ENCODE data around the gene UBE2J2. TPM values are rescaled to one million over a fixed set of nuclear protein-coding genes. Genes with fewer than 3 reads are reported as not detected.

The UBE2J2 gene
- total RNA-seq, 1 donor from 2014 or later = 65.1 TPM

GRCh38 chr1:1225238-1225845 is 48.3 kb downstream of the UBE2J2 start:
- Mint-ChIP-seq H3K4me3 (ENCODE audit: unreplicated experiment) (no peak overlapping the region), H3K36me3 (ENCODE audit: unreplicated experiment) (peaks cover 30% of the 10 kb centered on the region), H3K9me3 (ENCODE audit: unreplicated experiment) (no peaks in the 10 kb centered on the region), H3K4me1 (ENCODE audit: unreplicated experiment) (peaks cover 9% of the 10 kb centered on the region), H3K27me3 (ENCODE audit: unreplicated experiment) (no peaks in the 10 kb centered on the region), H3K27ac (ENCODE audit: unreplicated experiment) (no peak overlapping the region)
- TF ChIP-seq CTCF (IDR thresholded peaks at IDR 0.05) = no peak
- no peak for DNase-seq (ENCODE audit: extremely low spot score, unreplicated experiment)

GRCh38 chr1:1223891-1224290 is 49.8 kb downstream of the UBE2J2 start:
- H3K36me3 Mint-ChIP-seq (ENCODE audit: unreplicated experiment) = peaks cover 28% of the 10 kb centered on the region
- no peak overlapping the region for H3K4me3 Mint-ChIP-seq (ENCODE audit: unreplicated experiment)
- no peak for DNase-seq (ENCODE audit: extremely low spot score, unreplicated experiment)
- H3K27ac Mint-ChIP-seq (ENCODE audit: unreplicated experiment) = no peak overlapping the region
- H3K4me1 Mint-ChIP-seq (ENCODE audit: unreplicated experiment) = no peaks in the 10 kb centered on the region
- H3K27me3 Mint-ChIP-seq (ENCODE audit: unreplicated experiment) = no peaks in the 10 kb centered on the region
- H3K9me3 Mint-ChIP-seq (ENCODE audit: unreplicated experiment) = no peaks in the 10 kb centered on the region
- TF ChIP-seq CTCF (IDR thresholded peaks at IDR 0.05) = no peak

GRCh38 chr1:1223321-1223720 is 50.3 kb downstream of the UBE2J2 start:
- no peak overlapping the region for H3K4me3 Mint-ChIP-seq (ENCODE audit: unreplicated experiment)
- peaks cover 28% of the 10 kb centered on the region for H3K36me3 Mint-ChIP-seq (ENCODE audit: unreplicated experiment)
- no peaks in the 10 kb centered on the region for H3K27me3 Mint-ChIP-seq (ENCODE audit: unreplicated experiment)
- no peaks in the 10 kb centered on the region for H3K9me3 Mint-ChIP-seq (ENCODE audit: unreplicated experiment)
- DNase-seq (ENCODE audit: extremely low spot score, unreplicated experiment) = no peak
- no peak overlapping the region for H3K27ac Mint-ChIP-seq (ENCODE audit: unreplicated experiment)
- no peak for TF ChIP-seq CTCF (IDR thresholded peaks at IDR 0.05)
- no peaks in the 10 kb centered on the region for H3K4me1 Mint-ChIP-seq (ENCODE audit: unreplicated experiment)

GRCh38 chr1:1222575-1223225 is 51.0 kb downstream of the UBE2J2 start:
- Mint-ChIP-seq H3K27me3 (ENCODE audit: unreplicated experiment) (no peaks in the 10 kb centered on the region), H3K4me1 (ENCODE audit: unreplicated experiment) (peaks cover 1% of the 10 kb centered on the region), H3K27ac (ENCODE audit: unreplicated experiment) (no peak overlapping the region), H3K36me3 (ENCODE audit: unreplicated experiment) (peaks cover 28% of the 10 kb centered on the region), H3K4me3 (ENCODE audit: unreplicated experiment) (no peak overlapping the region), H3K9me3 (ENCODE audit: unreplicated experiment) (no peaks in the 10 kb centered on the region)
- no peak for DNase-seq (ENCODE audit: extremely low spot score, unreplicated experiment)
- TF ChIP-seq CTCF (IDR thresholded peaks at IDR 0.05) = no peak

- no peak for DNase-seq (ENCODE audit: extremely low spot score, unreplicated experiment)
- Mint-ChIP-seq H3K27me3 (ENCODE audit: unreplicated experiment) (no peaks in the 10 kb centered on the region), H3K9me3 (ENCODE audit: unreplicated experiment) (no peaks in the 10 kb centered on the region), H3K36me3 (ENCODE audit: unreplicated experiment) (peaks cover 28% of the 10 kb centered on the region), H3K4me3 (ENCODE audit: unreplicated experiment) (no peak overlapping the region), H3K27ac (ENCODE audit: unreplicated experiment) (no peak overlapping the region), H3K4me1 (ENCODE audit: unreplicated experiment) (peaks cover 1% of the 10 kb centered on the region)
- no peak for TF ChIP-seq CTCF (IDR thresholded peaks at IDR 0.05)
Measured at GRCh38 chr1:1221887-1222574, 51.6 kb downstream of the UBE2J2 start.

Data from osteocyte (in vitro differentiated cells).